HEK293 (cell line): ENCODE measurements around the gene IER2.

Experiments used
- HOXA7 ChIP-seq: sonication (generic); formaldehyde crosslinking; IDR thresholded peaks from 2 replicates; pipeline ENCODE4 v1.8.1; 2022; ENCODE audit warnings: missing genetic modification reagents, borderline replicate concordance
- KLF1 ChIP-seq: fragments of 450-650 bp; formaldehyde crosslinking; IDR thresholded peaks from 2 replicates; pipeline ENCODE4 v1.5.1; 2016; ENCODE audit warnings: missing biosample characterization, missing genetic modification characterization
- PRDM1 ChIP-seq: fragments of 450-650 bp; formaldehyde crosslinking; IDR thresholded peaks from 2 replicates; pipeline ENCODE4; 2016; ENCODE audit warnings: missing biosample characterization, missing genetic modification characterization
- SCRT2 ChIP-seq: fragments of 450-650 bp; formaldehyde crosslinking; IDR thresholded peaks from 2 replicates; pipeline ENCODE4 v1.5.1; 2016; ENCODE audit warnings: missing biosample characterization, missing genetic modification characterization
- ZBTB21 ChIP-seq: fragments of 450-650 bp; formaldehyde crosslinking; IDR thresholded peaks from 2 replicates; pipeline ENCODE4 v1.5.1; 2017; ENCODE audit warnings: missing biosample characterization, missing genetic modification characterization
- ZBTB44 ChIP-seq: fragments of 450-650 bp; IDR thresholded peaks from 2 replicates; pipeline ENCODE4 v1.5.1; 2018; ENCODE audit warnings: missing biosample characterization, mild to moderate bottlenecking, missing genetic modification characterization
- ZBTB8A ChIP-seq: fragments of 450-650 bp; formaldehyde crosslinking; IDR thresholded peaks from 2 replicates; pipeline ENCODE4 v1.5.1; 2016; ENCODE audit warnings: missing biosample characterization, missing genetic modification characterization
- ZFHX2 ChIP-seq: fragments of 450-650 bp; formaldehyde crosslinking; conservative IDR thresholded peaks from 2 replicates; pipeline ENCODE4 v1.5.1; 2016; ENCODE audit warnings: missing biosample characterization, missing genetic modification characterization
- ZNF335 ChIP-seq: fragments of 450-650 bp; formaldehyde crosslinking; conservative IDR thresholded peaks from 2 replicates; pipeline ENCODE4 v1.5.1; 2016; ENCODE audit warnings: missing biosample characterization, missing genetic modification characterization
- ZNF394 ChIP-seq: fragments of 450-650 bp; formaldehyde crosslinking; IDR thresholded peaks from 2 replicates; pipeline ENCODE4 v1.5.1; 2016; ENCODE audit warnings: missing biosample characterization, missing genetic modification characterization, mild to moderate bottlenecking, moderate library complexity, borderline replicate concordance
- ZNF518A ChIP-seq: fragments of 450-650 bp; formaldehyde crosslinking; conservative IDR thresholded peaks from 2 replicates; pipeline ENCODE4 v1.5.1; 2016; ENCODE audit warnings: low read depth, missing biosample characterization, missing genetic modification characterization
- ZNF558 ChIP-seq: fragments of 450-650 bp; formaldehyde crosslinking; IDR thresholded peaks from 2 replicates; pipeline ENCODE4 v1.5.1; 2016; ENCODE audit warnings: missing biosample characterization, missing genetic modification characterization
- ZNF629 ChIP-seq: fragments of 450-650 bp; formaldehyde crosslinking; IDR thresholded peaks from 2 replicates; pipeline ENCODE4 v1.5.1; 2017; ENCODE audit warnings: missing biosample characterization, missing genetic modification characterization
- ZNF791 ChIP-seq: fragments of 450-650 bp; formaldehyde crosslinking; IDR thresholded peaks from 2 replicates; pipeline ENCODE4 v1.5.1; 2016; ENCODE audit warnings: missing biosample characterization, missing genetic modification characterization
- TF ChIP-seq, protein P1 (sequence below): fragments of 450-650 bp; formaldehyde crosslinking; IDR thresholded peaks from 2 replicates; pipeline ENCODE4 v1.5.1; 2016; ENCODE audit warnings: missing biosample characterization, missing genetic modification characterization
- TF ChIP-seq, protein P2 (sequence below): fragments of 450-650 bp; formaldehyde crosslinking; IDR thresholded peaks from 2 replicates; pipeline ENCODE4 v1.5.1; 2016; ENCODE audit warnings: missing biosample characterization, missing genetic modification characterization
- TF ChIP-seq, protein P3 (sequence below): fragments of 450-650 bp; formaldehyde crosslinking; IDR thresholded peaks from 2 replicates; pipeline ENCODE4 v1.5.1; 2017; ENCODE audit warnings: missing biosample characterization, mild to moderate bottlenecking, missing genetic modification characterization, moderate library complexity

IER2 gene

DNA sequence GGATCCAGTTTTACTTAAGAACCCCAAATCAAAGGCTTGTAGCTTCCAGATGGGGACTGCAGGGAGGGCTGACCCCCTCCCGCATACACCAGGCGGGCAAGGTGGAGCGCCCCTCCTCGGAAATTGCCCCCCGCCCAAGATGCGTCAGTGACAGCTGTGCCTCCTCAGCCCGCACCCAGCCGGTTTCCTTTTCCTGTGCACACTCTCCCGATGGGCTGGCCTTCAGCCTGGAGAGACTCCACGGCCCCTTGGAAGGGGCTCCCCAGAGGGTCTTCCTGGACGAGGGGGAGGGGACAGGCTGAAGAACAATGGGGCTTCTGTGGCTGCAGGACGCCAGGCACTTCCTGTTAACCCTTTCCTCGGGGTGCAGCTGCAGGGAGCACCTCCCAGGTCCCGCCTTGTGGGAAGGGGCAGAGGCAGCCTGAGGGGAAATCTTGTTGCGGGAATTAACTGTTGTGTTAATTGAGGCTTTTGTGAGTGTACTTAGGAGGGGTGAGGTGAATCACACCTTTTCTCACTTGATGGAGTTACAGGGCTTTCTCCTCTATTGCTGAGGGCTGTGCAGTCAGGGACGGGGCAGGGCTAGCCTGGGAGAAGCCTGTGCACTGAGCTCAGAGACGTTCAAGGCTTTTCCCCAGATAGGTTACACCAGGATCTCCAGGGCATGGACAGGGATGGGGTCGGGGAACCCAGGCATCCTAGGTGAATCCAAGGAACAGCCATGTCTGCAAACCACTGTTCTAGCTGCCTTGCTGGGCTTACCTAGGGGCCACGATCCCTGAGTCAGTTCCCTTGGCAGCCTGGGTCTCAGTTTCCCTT lies 14.3 kb downstream of the IER2 start (continued):
- TF ChIP-seq ZNF518A (tag by site-specific recombination) (0 out of 2 replicates have a peak, but pooled peaks have one; percentile 20), KLF1 (peak; percentile 88), ZNF791 (tag by site-specific recombination) (no peak), ZBTB21 (tag by site-specific recombination) (0 out of 2 replicates have a peak, but pooled peaks have one; percentile 14), ZNF558 (tag by site-specific recombination) (no peak), HOXA7 (CRISPR knock-in tag) (no peak), ZNF335 (tag by site-specific recombination) (peak; percentile 75), ZBTB44 (tag by site-specific recombination) (peak; percentile 84), SCRT2 (tag by site-specific recombination) (peak; percentile 33; the same call in 1 of the 2 replicates), ZFHX2 (no peak; the same call in 1 of the 2 replicates), ZNF394 (tag by site-specific recombination) (peak; percentile 47; the same call in 1 of the 2 replicates), PRDM1 (peak; percentile 4; the same call in 1 of the 2 replicates), ZBTB8A (tag by site-specific recombination) (peak; percentile 76), ZNF629 (tag by site-specific recombination) (0 out of 2 replicates have a peak, but pooled peaks have one; percentile 11)
- TF ChIP-seq, protein P1, sequence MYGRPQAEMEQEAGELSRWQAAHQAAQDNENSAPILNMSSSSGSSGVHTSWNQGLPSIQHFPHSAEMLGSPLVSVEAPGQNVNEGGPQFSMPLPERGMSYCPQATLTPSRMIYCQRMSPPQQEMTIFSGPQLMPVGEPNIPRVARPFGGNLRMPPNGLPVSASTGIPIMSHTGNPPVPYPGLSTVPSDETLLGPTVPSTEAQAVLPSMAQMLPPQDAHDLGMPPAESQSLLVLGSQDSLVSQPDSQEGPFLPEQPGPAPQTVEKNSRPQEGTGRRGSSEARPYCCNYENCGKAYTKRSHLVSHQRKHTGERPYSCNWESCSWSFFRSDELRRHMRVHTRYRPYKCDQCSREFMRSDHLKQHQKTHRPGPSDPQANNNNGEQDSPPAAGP (tag by site-specific recombination), result peak; percentile 99
- TF ChIP-seq, protein P2, sequence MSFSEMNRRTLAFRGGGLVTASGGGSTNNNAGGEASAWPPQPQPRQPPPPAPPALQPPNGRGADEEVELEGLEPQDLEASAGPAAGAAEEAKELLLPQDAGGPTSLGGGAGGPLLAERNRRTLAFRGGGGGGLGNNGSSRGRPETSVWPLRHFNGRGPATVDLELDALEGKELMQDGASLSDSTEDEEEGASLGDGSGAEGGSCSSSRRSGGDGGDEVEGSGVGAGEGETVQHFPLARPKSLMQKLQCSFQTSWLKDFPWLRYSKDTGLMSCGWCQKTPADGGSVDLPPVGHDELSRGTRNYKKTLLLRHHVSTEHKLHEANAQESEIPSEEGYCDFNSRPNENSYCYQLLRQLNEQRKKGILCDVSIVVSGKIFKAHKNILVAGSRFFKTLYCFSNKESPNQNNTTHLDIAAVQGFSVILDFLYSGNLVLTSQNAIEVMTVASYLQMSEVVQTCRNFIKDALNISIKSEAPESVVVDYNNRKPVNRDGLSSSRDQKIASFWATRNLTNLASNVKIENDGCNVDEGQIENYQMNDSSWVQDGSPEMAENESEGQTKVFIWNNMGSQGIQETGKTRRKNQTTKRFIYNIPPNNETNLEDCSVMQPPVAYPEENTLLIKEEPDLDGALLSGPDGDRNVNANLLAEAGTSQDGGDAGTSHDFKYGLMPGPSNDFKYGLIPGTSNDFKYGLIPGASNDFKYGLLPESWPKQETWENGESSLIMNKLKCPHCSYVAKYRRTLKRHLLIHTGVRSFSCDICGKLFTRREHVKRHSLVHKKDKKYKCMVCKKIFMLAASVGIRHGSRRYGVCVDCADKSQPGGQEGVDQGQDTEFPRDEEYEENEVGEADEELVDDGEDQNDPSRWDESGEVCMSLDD (tag by site-specific recombination), result peak; percentile 79
- TF ChIP-seq, protein P3, sequence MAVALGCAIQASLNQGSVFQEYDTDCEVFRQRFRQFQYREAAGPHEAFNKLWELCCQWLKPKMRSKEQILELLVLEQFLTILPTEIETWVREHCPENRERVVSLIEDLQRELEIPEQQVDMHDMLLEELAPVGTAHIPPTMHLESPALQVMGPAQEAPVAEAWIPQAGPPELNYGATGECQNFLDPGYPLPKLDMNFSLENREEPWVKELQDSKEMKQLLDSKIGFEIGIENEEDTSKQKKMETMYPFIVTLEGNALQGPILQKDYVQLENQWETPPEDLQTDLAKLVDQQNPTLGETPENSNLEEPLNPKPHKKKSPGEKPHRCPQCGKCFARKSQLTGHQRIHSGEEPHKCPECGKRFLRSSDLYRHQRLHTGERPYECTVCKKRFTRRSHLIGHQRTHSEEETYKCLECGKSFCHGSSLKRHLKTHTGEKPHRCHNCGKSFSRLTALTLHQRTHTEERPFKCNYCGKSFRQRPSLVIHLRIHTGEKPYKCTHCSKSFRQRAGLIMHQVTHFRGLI (tag by site-specific recombination), result 0 out of 2 replicates have a peak, but pooled peaks have one; percentile 30
- TF ChIP-seq, all 188 proteins: peak for 42
